Measurements from ENCODE around the gene FLAD1.

Gene FLAD1

DNA sequence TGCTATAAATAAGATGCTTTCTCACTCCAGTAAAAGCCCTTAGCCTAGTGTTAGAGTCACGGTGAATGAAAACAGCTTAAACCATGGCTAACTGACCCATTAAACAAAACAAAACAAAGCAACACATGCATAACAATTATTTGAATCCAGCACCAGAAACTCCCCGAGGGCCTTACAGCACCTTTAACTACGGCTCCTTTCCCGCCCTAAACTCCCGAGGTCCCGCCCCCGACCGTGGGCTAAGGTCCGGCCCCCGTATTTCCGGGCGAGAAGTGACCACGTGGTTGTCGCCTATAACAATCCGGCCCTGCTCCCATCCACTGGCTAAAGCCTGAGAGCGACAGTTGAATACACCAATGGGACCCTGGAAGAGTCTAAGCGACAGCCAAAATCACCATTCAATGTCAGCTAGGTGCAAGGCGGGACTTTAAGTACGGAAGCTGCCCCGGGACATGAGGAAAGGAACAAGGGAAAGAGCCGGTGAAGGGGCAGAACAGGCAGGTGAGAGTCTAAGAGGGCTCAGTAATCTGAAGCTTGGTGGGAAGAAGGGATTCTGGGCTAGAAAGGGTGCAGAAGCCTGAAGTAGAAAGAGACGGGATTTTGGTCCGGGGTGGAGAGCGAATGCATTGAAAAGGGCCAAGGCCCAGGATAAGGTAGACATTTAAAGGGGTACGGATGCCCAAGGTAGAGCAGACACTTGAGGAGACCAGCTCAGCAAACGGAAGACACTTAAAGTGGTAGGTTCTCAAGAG lies at the start of gene FLAD1:
Gene FLAD1, plus strand, starts transcription at position 448 of the 752 bp plus-strand sequence. CDS start 351 bp downstream, outside the sequence.
- H3K4me3 ChIP-seq (ENCODE audit: low read depth, low read length) = peak within 1 kb of the TSS; percentile 97
- peak; percentile 99 for DNase-seq (ENCODE audit: low read depth)

GRCh38 chr1:154934358-154934948 lies 48.7 kb upstream of the FLAD1 start:
- no peak overlapping the region for H3K4me3 ChIP-seq (ENCODE audit: low read depth, low read length)
- DNase-seq (ENCODE audit: low read depth) = no peak

GRCh38 chr1:154935749-154936554 lies 47.2 kb upstream of the FLAD1 start:
- DNase-seq (ENCODE audit: low read depth) = no peak
- H3K4me3 ChIP-seq (ENCODE audit: low read depth, low read length) = peak overlapping the region; percentile 82

DNA sequence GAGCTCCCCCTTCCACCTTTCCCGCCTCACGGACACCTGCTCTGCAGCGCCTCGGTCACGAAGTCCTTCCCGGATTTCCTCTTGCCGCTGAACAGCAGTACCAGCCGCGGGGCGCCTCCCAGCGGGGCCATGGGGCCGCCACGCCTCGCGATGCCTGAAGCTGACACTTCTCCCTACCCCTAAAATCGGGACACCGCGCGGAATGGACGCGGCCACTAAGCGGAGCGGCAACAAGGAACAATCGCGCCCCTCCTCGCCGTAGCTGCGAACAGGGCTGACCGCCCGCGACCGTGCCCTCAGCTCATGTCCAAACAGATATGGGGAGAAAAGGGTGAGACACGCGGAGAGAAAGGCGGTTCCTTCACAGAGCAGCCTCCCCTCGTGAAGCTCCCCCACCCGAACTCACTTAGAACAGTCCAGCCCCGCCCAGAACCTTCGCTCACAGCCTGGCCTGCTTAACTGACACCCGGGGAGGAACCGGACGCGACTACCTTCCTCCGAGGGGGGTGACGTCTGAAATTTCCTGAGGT lies 46.5 kb upstream of the FLAD1 start, which contains the start of gene PMVK:
Gene PMVK, minus strand, starts transcription at position 165 of the 530 bp plus-strand sequence. Its CDS starts 34 bp downstream, at position 131.
- DNase-seq (ENCODE audit: low read depth) = peak; percentile 88
- H3K4me3 ChIP-seq (ENCODE audit: low read depth, low read length) = peak within 1 kb of the TSS; percentile 82

- peak; percentile 92 for DNase-seq (ENCODE audit: low read depth)
- H3K4me3 ChIP-seq (ENCODE audit: low read depth, low read length) = peak overlapping the region; percentile 82
Observed at GRCh38 chr1:154937085-154937987, 45.8 kb upstream of the FLAD1 start.

GRCh38 chr1:154937988-154938386 lies 45.2 kb upstream of the FLAD1 start:
- H3K4me3 ChIP-seq (ENCODE audit: low read depth, low read length) = peak overlapping the region; percentile 82
- DNase-seq (ENCODE audit: low read depth) = no peak

- DNase-seq (ENCODE audit: low read depth) = no peak
- no peak overlapping the region for H3K4me3 ChIP-seq (ENCODE audit: low read depth, low read length)
Observed at GRCh38 chr1:154938604-154939399, 44.3 kb upstream of the FLAD1 start.

DNA sequence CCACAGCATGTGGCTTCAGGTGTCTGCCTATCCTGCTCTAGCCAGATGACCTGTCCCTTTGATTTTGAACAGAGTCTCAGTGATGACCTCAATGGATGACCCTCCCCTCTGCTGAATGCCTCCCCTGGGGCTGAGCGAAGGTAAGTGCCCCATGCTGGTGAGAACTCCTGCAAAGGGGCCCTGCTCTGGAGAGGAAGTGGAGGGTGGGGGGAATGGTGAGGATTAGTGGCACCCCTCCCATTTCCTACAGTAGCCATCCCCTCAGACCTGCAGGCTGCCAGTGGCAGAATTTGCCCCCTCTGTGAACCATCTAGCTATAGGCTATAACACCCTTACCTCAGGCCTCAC lies 43.0 kb upstream of the FLAD1 start:
- DNase-seq (ENCODE audit: low read depth) = no peak
- no peak overlapping the region for H3K4me3 ChIP-seq (ENCODE audit: low read depth, low read length)

GRCh38 chr1:154940651-154941194 lies 42.4 kb upstream of the FLAD1 start:
- no peak overlapping the region for H3K4me3 ChIP-seq (ENCODE audit: low read depth, low read length)
- no peak for DNase-seq (ENCODE audit: low read depth)

DNA sequence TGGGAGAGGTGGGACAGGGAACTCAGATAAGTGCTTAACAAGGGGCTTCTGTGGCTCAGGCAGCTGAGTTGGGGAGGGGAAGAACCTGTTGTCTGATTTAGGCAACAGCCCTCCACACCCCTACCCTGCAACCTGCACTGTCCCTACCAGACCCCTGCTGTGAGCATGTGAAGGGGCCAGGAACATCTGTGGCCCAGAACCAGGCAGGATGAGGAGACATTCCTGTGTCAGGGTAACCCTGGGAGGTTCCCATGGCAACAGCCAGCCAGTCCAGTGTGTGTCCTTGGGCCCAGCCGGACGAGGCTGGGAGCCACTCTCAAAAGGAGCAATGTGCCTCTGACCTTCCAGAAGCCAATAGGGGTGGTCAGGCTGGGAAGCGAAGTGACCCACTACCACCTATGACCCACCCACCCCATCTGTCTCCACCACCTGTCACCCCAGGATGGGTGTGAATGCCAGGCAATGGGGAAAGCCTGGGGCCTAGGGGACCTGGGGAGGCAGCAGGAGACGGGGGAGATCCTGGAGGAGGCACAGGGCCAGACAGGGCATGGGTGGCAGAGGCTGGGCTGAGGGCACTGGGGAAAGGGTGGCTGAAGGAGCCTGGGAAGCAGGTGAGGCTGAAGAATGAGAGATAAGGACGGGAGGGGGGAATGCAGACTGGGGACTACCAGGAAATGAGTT lies 41.7 kb upstream of the FLAD1 start:
- no peak overlapping the region for H3K4me3 ChIP-seq (ENCODE audit: low read depth, low read length)
- no peak for DNase-seq (ENCODE audit: low read depth)

DNA sequence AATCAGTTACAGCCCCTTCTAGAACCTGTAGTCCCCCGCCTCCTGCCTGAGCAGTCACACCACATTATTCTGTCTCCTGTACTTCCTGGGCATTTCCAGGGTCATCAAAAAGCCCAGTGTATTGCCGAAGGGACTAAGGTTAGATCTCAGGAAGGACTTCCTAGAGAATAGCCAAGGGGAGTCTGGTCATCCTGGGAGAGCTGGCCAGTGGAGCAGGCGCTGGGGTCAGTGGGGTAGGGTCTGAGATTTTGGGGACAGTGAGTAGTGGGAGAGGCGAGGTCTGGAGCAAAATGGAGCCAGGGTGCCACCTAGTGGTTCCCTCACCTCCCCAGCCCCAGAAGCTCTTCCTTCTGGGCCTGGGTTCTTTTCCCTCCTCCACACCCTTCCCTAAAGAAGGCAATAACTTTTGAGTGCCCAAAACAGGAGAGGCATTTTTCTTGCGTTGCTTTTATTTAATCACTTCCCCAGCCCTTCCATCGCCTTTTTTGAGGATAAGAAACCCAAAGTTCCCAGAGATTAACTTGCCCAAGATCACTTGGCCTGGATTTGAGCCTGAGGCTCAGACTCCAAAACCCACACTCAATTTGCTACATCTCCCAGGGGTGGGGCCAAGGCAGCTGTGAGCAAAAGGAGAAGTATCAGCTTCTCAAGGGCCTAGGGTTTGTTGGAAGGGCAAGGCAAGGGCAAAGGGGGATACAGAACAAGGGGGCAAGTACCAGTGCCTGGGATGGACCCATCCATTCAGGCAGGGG lies 39.3 kb upstream of the FLAD1 start:
- H3K4me3 ChIP-seq (ENCODE audit: low read depth, low read length) = no peak overlapping the region
- DNase-seq (ENCODE audit: low read depth) = no peak

DNA sequence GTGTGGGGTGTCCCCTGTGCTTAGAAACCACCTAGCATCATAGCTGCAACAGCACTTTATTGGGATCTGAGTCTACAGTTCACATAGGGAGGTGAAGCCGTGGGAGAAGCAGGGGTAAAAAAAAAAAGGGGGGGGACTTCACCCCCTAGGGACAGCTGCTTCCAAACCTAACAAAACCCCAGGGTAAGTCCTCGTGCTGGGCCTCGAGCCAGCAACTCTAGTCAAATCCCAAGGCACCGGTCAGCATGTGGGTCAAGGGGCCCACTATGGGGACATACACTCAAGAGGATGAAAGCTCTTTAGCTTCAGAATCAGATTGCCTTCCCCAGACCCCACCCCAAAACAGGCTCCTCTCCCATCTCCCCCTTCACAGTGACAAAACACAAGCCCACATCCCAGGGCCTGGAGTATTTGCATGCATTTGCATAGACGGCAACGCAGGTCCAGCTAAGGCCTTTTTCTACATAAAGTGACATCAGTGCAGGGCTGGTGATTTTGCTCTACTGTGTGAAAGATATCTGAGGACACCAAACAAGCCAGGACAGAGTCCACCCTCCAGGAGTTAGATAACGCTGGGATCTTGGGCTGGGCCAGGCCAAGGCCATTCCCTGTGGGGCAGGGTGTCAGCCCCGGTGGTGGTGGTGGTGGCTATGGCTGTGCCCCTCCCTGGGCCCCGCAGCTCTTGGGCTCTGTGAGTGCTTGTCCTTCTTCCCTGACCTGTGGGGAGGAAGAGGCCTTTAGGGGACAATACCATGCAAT lies 38.6 kb upstream of the FLAD1 start:
- no peak for DNase-seq (ENCODE audit: low read depth)
- H3K4me3 ChIP-seq (ENCODE audit: low read depth, low read length) = no peak overlapping the region

GRCh38 chr1:154945160-154945961 lies 37.8 kb upstream of the FLAD1 start:
- H3K4me3 ChIP-seq (ENCODE audit: low read depth, low read length) = no peak overlapping the region
- no peak for DNase-seq (ENCODE audit: low read depth)

- DNase-seq (ENCODE audit: low read depth) = no peak
Observed at GRCh38 chr1:154945962-154946850, 36.9 kb upstream of the FLAD1 start.

More at GRCh38 chr1:154945962-154946850, 36.9 kb upstream of the FLAD1 start:
- no peak overlapping the region for H3K4me3 ChIP-seq (ENCODE audit: low read depth, low read length)
